ENCODE results near the gene NRP1.
A peak's percentile ranks its signal among the peaks of the same experiment; 100 is the strongest.

NRP1 gene

GRCh38 chr10:33347211-33347610 is 12.7 kb upstream of the NRP1 start:
- no peak for DNase-seq

GRCh38 chr10:33345236-33345635 is 10.8 kb upstream of the NRP1 start:
- DNase-seq = no peak

- no peak for DNase-seq
These were observed 10.2 kb upstream of the NRP1 start for GRCh38 chr10:33344676-33345075.

GRCh38 chr10:33341637-33342036 is 7.2 kb upstream of the NRP1 start:
- no peak for DNase-seq

GRCh38 chr10:33337326-33337957 is 3.0 kb upstream of the NRP1 start:
- no peak for DNase-seq

GRCh38 chr10:33336582-33337325 is 2.3 kb upstream of the NRP1 start:
- no peak for DNase-seq

GRCh38 chr10:33335801-33336581 is 1.5 kb upstream of the NRP1 start:
- DNase-seq = peak; percentile 9

- DNase-seq = no peak
These were observed 1.0 kb upstream of the NRP1 start for GRCh38 chr10:33335551-33335800.

GRCh38 chr10:33334805-33335550 is 511 bp upstream of the NRP1 start:
- DNase-seq = peak; percentile 45

GRCh38 chr10:33333260-33334101 is 986 bp downstream of the NRP1 start:
- DNase-seq = peak; percentile 32

- no peak for DNase-seq
These were observed 2.0 kb downstream of the NRP1 start for GRCh38 chr10:33332183-33333065.

- no peak for DNase-seq
These were observed 3.1 kb downstream of the NRP1 start for GRCh38 chr10:33331379-33331694.

GRCh38 chr10:33330543-33331378 is 3.7 kb downstream of the NRP1 start:
- peak; percentile 80 for DNase-seq

- DNase-seq = no peak
These were observed 5.3 kb downstream of the NRP1 start for GRCh38 chr10:33329178-33329577.

GRCh38 chr10:33328253-33328652 is 6.2 kb downstream of the NRP1 start:
- no peak for DNase-seq

GRCh38 chr10:33327751-33328150 is 6.7 kb downstream of the NRP1 start:
- DNase-seq = no peak

GRCh38 chr10:33326933-33327332 is 7.5 kb downstream of the NRP1 start:
- no peak for DNase-seq

- DNase-seq = no peak
These were observed 8.5 kb downstream of the NRP1 start for GRCh38 chr10:33325929-33326328.

GRCh38 chr10:33323721-33324120 is 10.7 kb downstream of the NRP1 start:
- no peak for DNase-seq

- no peak for DNase-seq
These were observed 13.0 kb downstream of the NRP1 start for GRCh38 chr10:33321516-33321915.

- DNase-seq = no peak
These were observed 14.2 kb downstream of the NRP1 start for GRCh38 chr10:33320288-33320687.

Data from activated naive CD4-positive, alpha-beta T cell treated with Interleukin-2 at 50 U/mL for 16 hours (primary cell).